Measurements from ENCODE around the gene OCRL. TPM values are rescaled to one million over a fixed set of nuclear protein-coding genes. Genes with fewer than 3 reads are reported as not detected.

The OCRL gene
- total RNA-seq, 1 donor = 18.1 TPM

- Histone ChIP-seq H3K9me3 (ENCODE audit: low read depth, low read length) (no peaks in the 10 kb centered on the region), H3K4me1 (ENCODE audit: insufficient read depth, low read length) (no peaks in the 10 kb centered on the region), H4K20me1 (ENCODE audit: insufficient read depth, low read length) (no peaks in the 10 kb centered on the region), H3K4me3 (ENCODE audit: insufficient read depth, low read length) (no peak overlapping the region), H3K36me3 (ENCODE audit: insufficient read depth, low read length) (no peaks in the 10 kb centered on the region), H3K4me2 (ENCODE audit: insufficient read depth, low read length) (no peak overlapping the region), H3K27ac (ENCODE audit: low read depth, low read length) (no peak overlapping the region), H3K79me2 (ENCODE audit: insufficient read depth, low read length) (no peaks in the 10 kb centered on the region), H3K27me3 (ENCODE audit: insufficient read depth, low read length) (peaks cover 4% of the 10 kb centered on the region), H2AFZ (ENCODE audit: low read length) (no peak overlapping the region)
- no peak for DNase-seq (ENCODE audit: insufficient read length, low spot score, missing footprints)
- TF ChIP-seq CTCF (IDR thresholded peaks at IDR 0.05; ENCODE audit: extremely low read depth, low read depth, low read length) = no peak
These were observed 73.5 kb downstream of the OCRL start for GRCh38 chrX:129613596-129613995.

- no peaks in the 10 kb centered on the region for H3K4me1 ChIP-seq (ENCODE audit: insufficient read depth, low read length)
These were observed 74.6 kb downstream of the OCRL start for GRCh38 chrX:129614481-129615255.

GRCh38 chrX:129617420-129617819 is 77.4 kb downstream of the OCRL start:
- TF ChIP-seq CTCF (IDR thresholded peaks at IDR 0.05; ENCODE audit: extremely low read depth, low read depth, low read length) = no peak
- Histone ChIP-seq H3K79me2 (ENCODE audit: insufficient read depth, low read length) (no peaks in the 10 kb centered on the region), H3K27me3 (ENCODE audit: insufficient read depth, low read length) (no peaks in the 10 kb centered on the region)

More at GRCh38 chrX:129614481-129615255, 74.6 kb downstream of the OCRL start:
- H3K4me2 ChIP-seq (ENCODE audit: insufficient read depth, low read length) = no peak overlapping the region
- no peaks in the 10 kb centered on the region for H3K36me3 ChIP-seq (ENCODE audit: insufficient read depth, low read length)
- no peaks in the 10 kb centered on the region for H4K20me1 ChIP-seq (ENCODE audit: insufficient read depth, low read length)
- H3K9me3 ChIP-seq (ENCODE audit: low read depth, low read length) = no peaks in the 10 kb centered on the region
- no peak overlapping the region for H3K27ac ChIP-seq (ENCODE audit: low read depth, low read length)
- peaks cover 4% of the 10 kb centered on the region for H3K27me3 ChIP-seq (ENCODE audit: insufficient read depth, low read length)
- no peak for DNase-seq (ENCODE audit: insufficient read length, low spot score, missing footprints)
- H2AFZ ChIP-seq (ENCODE audit: low read length) = no peak overlapping the region
- no peak overlapping the region for H3K4me3 ChIP-seq (ENCODE audit: insufficient read depth, low read length)
- no peaks in the 10 kb centered on the region for H3K79me2 ChIP-seq (ENCODE audit: insufficient read depth, low read length)
- no peak for TF ChIP-seq CTCF (IDR thresholded peaks at IDR 0.05; ENCODE audit: extremely low read depth, low read depth, low read length)

GRCh38 chrX:129618997-129619396 is 78.9 kb downstream of the OCRL start:
- no peak overlapping the region for H3K4me3 ChIP-seq (ENCODE audit: insufficient read depth, low read length)
- H3K4me2 ChIP-seq (ENCODE audit: insufficient read depth, low read length) = no peak overlapping the region
- H3K36me3 ChIP-seq (ENCODE audit: insufficient read depth, low read length) = no peaks in the 10 kb centered on the region
- no peak for TF ChIP-seq CTCF (IDR thresholded peaks at IDR 0.05; ENCODE audit: extremely low read depth, low read depth, low read length)
- no peaks in the 10 kb centered on the region for H3K4me1 ChIP-seq (ENCODE audit: insufficient read depth, low read length)
- no peak for DNase-seq (ENCODE audit: insufficient read length, low spot score, missing footprints)
- H2AFZ ChIP-seq (ENCODE audit: low read length) = no peak overlapping the region
- no peaks in the 10 kb centered on the region for H4K20me1 ChIP-seq (ENCODE audit: insufficient read depth, low read length)
- no peak overlapping the region for H3K27ac ChIP-seq (ENCODE audit: low read depth, low read length)
- H3K9me3 ChIP-seq (ENCODE audit: low read depth, low read length) = no peaks in the 10 kb centered on the region
- H3K79me2 ChIP-seq (ENCODE audit: insufficient read depth, low read length) = no peaks in the 10 kb centered on the region
- H3K27me3 ChIP-seq (ENCODE audit: insufficient read depth, low read length) = no peaks in the 10 kb centered on the region

More at GRCh38 chrX:129617420-129617819, 77.4 kb downstream of the OCRL start:
- no peaks in the 10 kb centered on the region for H3K9me3 ChIP-seq (ENCODE audit: low read depth, low read length)
- H3K27ac ChIP-seq (ENCODE audit: low read depth, low read length) = no peak overlapping the region
- DNase-seq (ENCODE audit: insufficient read length, low spot score, missing footprints) = no peak
- no peak overlapping the region for H3K4me3 ChIP-seq (ENCODE audit: insufficient read depth, low read length)
- no peaks in the 10 kb centered on the region for H3K4me1 ChIP-seq (ENCODE audit: insufficient read depth, low read length)
- H3K4me2 ChIP-seq (ENCODE audit: insufficient read depth, low read length) = no peak overlapping the region
- no peak overlapping the region for H2AFZ ChIP-seq (ENCODE audit: low read length)
- no peaks in the 10 kb centered on the region for H4K20me1 ChIP-seq (ENCODE audit: insufficient read depth, low read length)
- no peaks in the 10 kb centered on the region for H3K36me3 ChIP-seq (ENCODE audit: insufficient read depth, low read length)
